ENCODE data around the gene MRI1. TPM values are rescaled to one million over a fixed set of nuclear protein-coding genes. Genes with fewer than 3 reads are reported as not detected.

Gene MRI1
- total and polyA plus RNA-seq, 4 donors, result 16.3 to 50.0 (median 17.7) TPM

DNA sequence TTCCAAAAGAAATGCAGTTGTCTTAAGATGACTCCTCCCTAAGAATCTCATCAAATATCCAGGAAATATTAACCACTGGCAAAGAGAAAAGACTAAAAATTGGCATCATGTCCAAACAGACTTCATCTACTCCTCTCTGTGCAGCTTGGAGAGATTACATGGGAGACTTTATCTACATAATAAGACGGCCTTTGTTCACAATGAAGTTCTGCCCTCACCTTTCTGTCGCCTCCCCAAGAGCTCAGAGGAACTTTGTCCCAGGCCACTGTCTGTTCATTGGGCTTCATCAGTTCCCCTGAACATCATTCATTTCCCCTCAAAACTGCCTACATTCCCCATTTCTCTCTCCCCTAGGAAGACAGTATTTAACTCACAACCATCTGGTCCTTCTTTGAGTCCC is 22.4 kb upstream of the MRI1 start:
- 92% methylated on average over 2 of the region's 2 CpGs for WGBS
- DNase-seq (ENCODE audit: low spot score), result no peak
- TF ChIP-seq HNF4G (IDR thresholded peaks at IDR 0.05), result no peak
- no peak for TF ChIP-seq JUND (IDR thresholded peaks at IDR 0.05)
- no peak for TF ChIP-seq GABPA (IDR thresholded peaks at IDR 0.05 in 1 of 2, conservative IDR thresholded peaks at IDR 0.05 in 1 of 2)
- TF ChIP-seq FOXA2 (IDR thresholded peaks at IDR 0.05), result no peak
- TF ChIP-seq RAD21 (IDR thresholded peaks at IDR 0.05), result no peak
- TF ChIP-seq, protein P1, sequence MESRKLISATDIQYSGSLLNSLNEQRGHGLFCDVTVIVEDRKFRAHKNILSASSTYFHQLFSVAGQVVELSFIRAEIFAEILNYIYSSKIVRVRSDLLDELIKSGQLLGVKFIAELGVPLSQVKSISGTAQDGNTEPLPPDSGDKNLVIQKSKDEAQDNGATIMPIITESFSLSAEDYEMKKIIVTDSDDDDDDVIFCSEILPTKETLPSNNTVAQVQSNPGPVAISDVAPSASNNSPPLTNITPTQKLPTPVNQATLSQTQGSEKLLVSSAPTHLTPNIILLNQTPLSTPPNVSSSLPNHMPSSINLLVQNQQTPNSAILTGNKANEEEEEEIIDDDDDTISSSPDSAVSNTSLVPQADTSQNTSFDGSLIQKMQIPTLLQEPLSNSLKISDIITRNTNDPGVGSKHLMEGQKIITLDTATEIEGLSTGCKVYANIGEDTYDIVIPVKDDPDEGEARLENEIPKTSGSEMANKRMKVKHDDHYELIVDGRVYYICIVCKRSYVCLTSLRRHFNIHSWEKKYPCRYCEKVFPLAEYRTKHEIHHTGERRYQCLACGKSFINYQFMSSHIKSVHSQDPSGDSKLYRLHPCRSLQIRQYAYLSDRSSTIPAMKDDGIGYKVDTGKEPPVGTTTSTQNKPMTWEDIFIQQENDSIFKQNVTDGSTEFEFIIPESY (IDR thresholded peaks at IDR 0.05), result no peak
- no peak for TF ChIP-seq YY1 (IDR thresholded peaks at IDR 0.05)
- no peak for TF ChIP-seq NR2F2 (IDR thresholded peaks at IDR 0.05)
- TF ChIP-seq, protein P2, sequence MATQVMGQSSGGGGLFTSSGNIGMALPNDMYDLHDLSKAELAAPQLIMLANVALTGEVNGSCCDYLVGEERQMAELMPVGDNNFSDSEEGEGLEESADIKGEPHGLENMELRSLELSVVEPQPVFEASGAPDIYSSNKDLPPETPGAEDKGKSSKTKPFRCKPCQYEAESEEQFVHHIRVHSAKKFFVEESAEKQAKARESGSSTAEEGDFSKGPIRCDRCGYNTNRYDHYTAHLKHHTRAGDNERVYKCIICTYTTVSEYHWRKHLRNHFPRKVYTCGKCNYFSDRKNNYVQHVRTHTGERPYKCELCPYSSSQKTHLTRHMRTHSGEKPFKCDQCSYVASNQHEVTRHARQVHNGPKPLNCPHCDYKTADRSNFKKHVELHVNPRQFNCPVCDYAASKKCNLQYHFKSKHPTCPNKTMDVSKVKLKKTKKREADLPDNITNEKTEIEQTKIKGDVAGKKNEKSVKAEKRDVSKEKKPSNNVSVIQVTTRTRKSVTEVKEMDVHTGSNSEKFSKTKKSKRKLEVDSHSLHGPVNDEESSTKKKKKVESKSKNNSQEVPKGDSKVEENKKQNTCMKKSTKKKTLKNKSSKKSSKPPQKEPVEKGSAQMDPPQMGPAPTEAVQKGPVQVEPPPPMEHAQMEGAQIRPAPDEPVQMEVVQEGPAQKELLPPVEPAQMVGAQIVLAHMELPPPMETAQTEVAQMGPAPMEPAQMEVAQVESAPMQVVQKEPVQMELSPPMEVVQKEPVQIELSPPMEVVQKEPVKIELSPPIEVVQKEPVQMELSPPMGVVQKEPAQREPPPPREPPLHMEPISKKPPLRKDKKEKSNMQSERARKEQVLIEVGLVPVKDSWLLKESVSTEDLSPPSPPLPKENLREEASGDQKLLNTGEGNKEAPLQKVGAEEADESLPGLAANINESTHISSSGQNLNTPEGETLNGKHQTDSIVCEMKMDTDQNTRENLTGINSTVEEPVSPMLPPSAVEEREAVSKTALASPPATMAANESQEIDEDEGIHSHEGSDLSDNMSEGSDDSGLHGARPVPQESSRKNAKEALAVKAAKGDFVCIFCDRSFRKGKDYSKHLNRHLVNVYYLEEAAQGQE (IDR thresholded peaks at IDR 0.05), result no peak
- Histone ChIP-seq H3K4me1 (ENCODE audit: control insufficient read depth in 4 of 4, insufficient read depth in 4 of 4, low read length in 3 of 4) (no peaks in the 10 kb centered on the region), H3K4me3 (ENCODE audit: low read depth in 1 of 3, low read length in 3 of 3) (no peak overlapping the region), H3K9ac (ENCODE audit: low read depth in 1 of 2, low read length in 2 of 2) (no peak overlapping the region), H3K27ac (ENCODE audit: low read depth in 1 of 2, low read length in 2 of 2) (no peak overlapping the region), H3K9me3 (ENCODE audit: control insufficient read depth in 4 of 4, low read length in 3 of 4) (no peaks in the 10 kb centered on the region), H3K36me3 (ENCODE audit: control insufficient read depth in 4 of 4, insufficient read depth in 3 of 4, low read depth in 1 of 4, low read length in 3 of 4) (no peaks in the 10 kb centered on the region), H3K27me3 (ENCODE audit: control insufficient read depth in 4 of 4, insufficient read depth in 4 of 4, low read length in 3 of 4) (no peaks in the 10 kb centered on the region)

DNA sequence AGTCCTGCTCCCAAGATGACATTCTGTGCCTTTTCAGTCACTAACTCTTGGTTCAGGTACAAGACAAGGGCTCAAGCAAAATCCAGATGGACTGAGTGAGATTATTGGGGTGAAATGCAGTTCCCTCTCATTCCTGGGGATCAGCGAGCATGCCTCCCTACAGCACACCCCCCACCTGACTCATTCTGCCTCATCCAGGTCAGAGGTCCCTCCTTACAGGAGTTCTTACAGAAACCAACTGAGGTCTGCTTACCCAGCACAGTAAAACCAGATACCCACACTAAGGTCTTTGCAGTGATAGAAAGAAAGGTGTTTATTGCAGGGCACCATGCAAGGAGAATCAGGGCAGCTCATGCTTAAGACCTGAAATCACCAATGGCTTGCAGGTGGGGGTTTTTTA is 21.6 kb upstream of the MRI1 start:
- no peak for TF ChIP-seq EGR1 (IDR thresholded peaks at IDR 0.05; ENCODE audit: low read depth in 2 of 2)
- no peak for TF ChIP-seq RAD21 (IDR thresholded peaks at IDR 0.05)
- TF ChIP-seq, protein P3, sequence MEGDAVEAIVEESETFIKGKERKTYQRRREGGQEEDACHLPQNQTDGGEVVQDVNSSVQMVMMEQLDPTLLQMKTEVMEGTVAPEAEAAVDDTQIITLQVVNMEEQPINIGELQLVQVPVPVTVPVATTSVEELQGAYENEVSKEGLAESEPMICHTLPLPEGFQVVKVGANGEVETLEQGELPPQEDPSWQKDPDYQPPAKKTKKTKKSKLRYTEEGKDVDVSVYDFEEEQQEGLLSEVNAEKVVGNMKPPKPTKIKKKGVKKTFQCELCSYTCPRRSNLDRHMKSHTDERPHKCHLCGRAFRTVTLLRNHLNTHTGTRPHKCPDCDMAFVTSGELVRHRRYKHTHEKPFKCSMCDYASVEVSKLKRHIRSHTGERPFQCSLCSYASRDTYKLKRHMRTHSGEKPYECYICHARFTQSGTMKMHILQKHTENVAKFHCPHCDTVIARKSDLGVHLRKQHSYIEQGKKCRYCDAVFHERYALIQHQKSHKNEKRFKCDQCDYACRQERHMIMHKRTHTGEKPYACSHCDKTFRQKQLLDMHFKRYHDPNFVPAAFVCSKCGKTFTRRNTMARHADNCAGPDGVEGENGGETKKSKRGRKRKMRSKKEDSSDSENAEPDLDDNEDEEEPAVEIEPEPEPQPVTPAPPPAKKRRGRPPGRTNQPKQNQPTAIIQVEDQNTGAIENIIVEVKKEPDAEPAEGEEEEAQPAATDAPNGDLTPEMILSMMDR (IDR thresholded peaks at IDR 0.05; ENCODE audit: low read depth, low read length, missing input control), result no peak
- no peak for TF ChIP-seq FOXA1 (IDR thresholded peaks at IDR 0.05)
- TF ChIP-seq, protein P4, sequence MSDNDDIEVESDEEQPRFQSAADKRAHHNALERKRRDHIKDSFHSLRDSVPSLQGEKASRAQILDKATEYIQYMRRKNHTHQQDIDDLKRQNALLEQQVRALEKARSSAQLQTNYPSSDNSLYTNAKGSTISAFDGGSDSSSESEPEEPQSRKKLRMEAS (IDR thresholded peaks at IDR 0.05), result no peak
- TF ChIP-seq GABPA (IDR thresholded peaks at IDR 0.05 in 1 of 2, conservative IDR thresholded peaks at IDR 0.05 in 1 of 2), result no peak
- TF ChIP-seq, protein P5, sequence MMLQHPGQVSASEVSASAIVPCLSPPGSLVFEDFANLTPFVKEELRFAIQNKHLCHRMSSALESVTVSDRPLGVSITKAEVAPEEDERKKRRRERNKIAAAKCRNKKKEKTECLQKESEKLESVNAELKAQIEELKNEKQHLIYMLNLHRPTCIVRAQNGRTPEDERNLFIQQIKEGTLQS (IDR thresholded peaks at IDR 0.05), result no peak
- TF ChIP-seq TAF1 (conservative IDR thresholded peaks at IDR 0.05), result no peak
- TF ChIP-seq, protein P1 (IDR thresholded peaks at IDR 0.05), result no peak
- TF ChIP-seq JUND (IDR thresholded peaks at IDR 0.05), result no peak
- TF ChIP-seq HNF4G (IDR thresholded peaks at IDR 0.05), result no peak
- no peak for TF ChIP-seq NR2F2 (IDR thresholded peaks at IDR 0.05)
- TF ChIP-seq SP1 (IDR thresholded peaks at IDR 0.05), result no peak
- no peak for TF ChIP-seq HNF4A (conservative IDR thresholded peaks at IDR 0.05)
- TF ChIP-seq YY1 (IDR thresholded peaks at IDR 0.05), result no peak
- no peak for TF ChIP-seq RXRA (IDR thresholded peaks at IDR 0.05)
- TF ChIP-seq, protein P2 (IDR thresholded peaks at IDR 0.05), result no peak
- no peaks in the 10 kb centered on the region for H3K36me3 ChIP-seq (ENCODE audit: control insufficient read depth in 4 of 4, insufficient read depth in 3 of 4, low read depth in 1 of 4, low read length in 3 of 4)
- H3K9me3 ChIP-seq (ENCODE audit: control insufficient read depth in 4 of 4, low read length in 3 of 4), result no peaks in the 10 kb centered on the region
- H3K4me3 ChIP-seq (ENCODE audit: low read depth in 1 of 3, low read length in 3 of 3), result no peak overlapping the region
- WGBS, result 96% methylated on average over 1 of the region's 1 CpG
- H3K4me1 ChIP-seq (ENCODE audit: control insufficient read depth in 4 of 4, insufficient read depth in 4 of 4, low read length in 3 of 4), result peaks cover 0 to 3% (median 0%) of the 10 kb centered on the region in 4 donors
- no peak overlapping the region for H3K27ac ChIP-seq (ENCODE audit: low read depth in 1 of 2, low read length in 2 of 2)
- no peak overlapping the region for H3K9ac ChIP-seq (ENCODE audit: low read depth in 1 of 2, low read length in 2 of 2)
- no peaks in the 10 kb centered on the region for H3K27me3 ChIP-seq (ENCODE audit: control insufficient read depth in 4 of 4, insufficient read depth in 4 of 4, low read length in 3 of 4)
- no peak for DNase-seq (ENCODE audit: low spot score)

All from liver (tissue), 9 donors.